Uterus (tissue), 2 donors: ENCODE measurements around the gene LRRC7.

Experiments
- POLR2A ChIP-seq, 2 donors: fragments of 450-650 bp; IDR thresholded peaks; one replicate each; pipeline ENCODE4 v1.6.1; 2016; ENCODE audit warnings: antibody characterized with exemption in 2 of 2, mild to moderate bottlenecking in 1 of 2, moderate library complexity in 1 of 2
- TF ChIP-seq, protein P1 (sequence below), 4 experiments: fragments of 200-600 bp in 2 of 4; fragments of 450-650 bp in 2 of 4; sonication (generic) in 2 of 4; IDR thresholded peaks; one replicate each; pipeline ENCODE4 v1.5.1; 2016 to 2019; ENCODE audit warnings: antibody characterized with exemption in 4 of 4, mild to moderate bottlenecking in 2 of 4, moderate library complexity in 1 of 4

DNA sequence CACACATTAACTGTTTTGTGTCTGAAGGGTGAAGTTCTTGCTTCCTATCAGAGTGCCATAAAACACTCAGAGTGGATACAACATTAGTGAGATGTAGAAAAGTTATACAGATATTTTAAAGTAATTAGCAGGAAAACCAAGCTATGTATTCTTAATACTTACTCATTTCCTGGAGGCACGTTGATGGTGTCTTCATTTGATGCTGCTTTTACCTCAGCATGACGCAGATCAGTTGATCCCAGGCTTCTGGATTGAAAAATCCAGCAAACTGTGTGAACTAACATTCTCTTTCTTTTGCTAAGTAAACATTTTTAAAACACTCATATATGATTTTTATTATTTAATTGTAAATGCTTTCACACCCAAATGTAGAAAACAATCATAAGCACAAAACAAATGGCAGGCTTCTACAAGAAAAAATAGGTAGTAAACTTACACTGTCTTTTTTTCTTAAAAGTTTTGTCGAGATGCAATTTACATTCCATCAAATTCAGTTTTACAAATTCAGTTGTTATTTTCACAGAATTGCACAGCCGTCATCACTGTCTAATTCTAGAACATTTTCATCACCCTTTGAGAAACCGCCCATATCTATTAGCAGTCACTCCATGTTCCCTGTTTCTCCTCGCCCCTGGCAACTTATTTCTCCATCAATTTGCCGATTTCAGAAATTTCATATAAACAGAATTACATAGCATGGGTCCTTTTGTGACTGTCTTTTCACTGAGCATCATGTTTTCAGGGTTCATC, 198.9 kb downstream of the LRRC7 start:
- TF ChIP-seq, protein P1, sequence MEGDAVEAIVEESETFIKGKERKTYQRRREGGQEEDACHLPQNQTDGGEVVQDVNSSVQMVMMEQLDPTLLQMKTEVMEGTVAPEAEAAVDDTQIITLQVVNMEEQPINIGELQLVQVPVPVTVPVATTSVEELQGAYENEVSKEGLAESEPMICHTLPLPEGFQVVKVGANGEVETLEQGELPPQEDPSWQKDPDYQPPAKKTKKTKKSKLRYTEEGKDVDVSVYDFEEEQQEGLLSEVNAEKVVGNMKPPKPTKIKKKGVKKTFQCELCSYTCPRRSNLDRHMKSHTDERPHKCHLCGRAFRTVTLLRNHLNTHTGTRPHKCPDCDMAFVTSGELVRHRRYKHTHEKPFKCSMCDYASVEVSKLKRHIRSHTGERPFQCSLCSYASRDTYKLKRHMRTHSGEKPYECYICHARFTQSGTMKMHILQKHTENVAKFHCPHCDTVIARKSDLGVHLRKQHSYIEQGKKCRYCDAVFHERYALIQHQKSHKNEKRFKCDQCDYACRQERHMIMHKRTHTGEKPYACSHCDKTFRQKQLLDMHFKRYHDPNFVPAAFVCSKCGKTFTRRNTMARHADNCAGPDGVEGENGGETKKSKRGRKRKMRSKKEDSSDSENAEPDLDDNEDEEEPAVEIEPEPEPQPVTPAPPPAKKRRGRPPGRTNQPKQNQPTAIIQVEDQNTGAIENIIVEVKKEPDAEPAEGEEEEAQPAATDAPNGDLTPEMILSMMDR (IDR thresholded peaks at IDR 0.05): no peak
- TF ChIP-seq POLR2A (IDR thresholded peaks at IDR 0.05): no peak
